KBM-7 (cell line): Measurements from ENCODE around the gene GMCL2.

Experiments used
- DNase-seq: peaks from one replicate; pipeline ENCODE4 v3.0.0-alpha.2; 2015
- in situ Hi-C: fragments of 300-500 bp; cut with MboI; formaldehyde crosslinking; loops from 2 replicates; pipeline ENCODE4 v1.14.3; 2020; ENCODE audit warnings: low sequenced_read_pairs, low pct_unique_long_range_greater_than_20kb, mixed read lengths

GMCL2 gene

DNA sequence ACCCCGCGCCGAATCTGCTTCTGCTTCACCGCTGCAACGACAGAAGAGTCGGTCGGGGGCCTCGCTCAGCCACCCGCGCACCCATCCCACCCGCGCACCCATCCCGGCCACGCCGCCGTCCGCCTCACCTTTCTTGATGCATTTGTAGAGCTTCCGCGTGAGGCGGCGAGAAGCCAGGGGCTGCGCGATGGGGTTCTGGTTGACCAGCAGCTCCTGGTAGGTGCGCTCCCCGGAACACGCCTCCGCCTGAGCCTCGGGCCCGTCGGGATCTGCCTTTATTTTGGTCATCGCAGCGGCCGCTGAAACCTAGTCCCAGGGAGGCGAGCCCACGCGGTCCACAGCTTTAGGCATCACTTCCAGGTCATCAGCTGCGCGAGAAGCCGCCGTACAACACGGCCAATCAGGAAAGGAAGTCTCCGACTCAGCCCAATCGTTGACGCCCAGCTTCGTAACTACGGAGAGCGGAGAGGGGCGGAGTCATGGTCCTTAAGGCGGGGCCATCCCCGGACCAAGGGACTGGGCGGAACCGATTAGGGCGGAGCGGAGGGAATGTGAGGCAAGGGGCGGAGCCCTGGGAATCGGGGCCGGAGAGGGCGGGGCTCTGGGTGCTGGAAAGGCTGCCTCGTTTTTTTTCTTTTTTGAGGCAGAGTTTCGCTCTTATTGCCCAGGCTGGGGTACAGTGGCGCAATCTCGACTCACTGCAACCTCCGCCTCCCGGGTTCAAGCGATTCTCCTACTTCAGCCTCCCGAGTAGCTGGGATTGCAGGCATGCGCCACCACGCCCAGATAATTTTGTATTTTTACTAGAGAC lies 33.4 kb downstream of the GMCL2 start, which contains the start of gene NHP2:
Gene NHP2, minus strand, starts transcription at position 356 of the 811 bp plus-strand sequence. Its CDS starts 68 bp downstream, at position 288.
- in situ Hi-C loops = loop anchor here (10.0 kb wide), 1 partner anchor 79 kb away; no protein-coding TSS in a partner anchor
- DNase-seq = peak; percentile 98

GRCh38 chr5:178152491-178153444 lies 34.4 kb downstream of the GMCL2 start:
- in situ Hi-C loops = loop anchor here (10.0 kb wide), 1 partner anchor 78 kb away; no protein-coding TSS in a partner anchor
- no peak for DNase-seq

DNA sequence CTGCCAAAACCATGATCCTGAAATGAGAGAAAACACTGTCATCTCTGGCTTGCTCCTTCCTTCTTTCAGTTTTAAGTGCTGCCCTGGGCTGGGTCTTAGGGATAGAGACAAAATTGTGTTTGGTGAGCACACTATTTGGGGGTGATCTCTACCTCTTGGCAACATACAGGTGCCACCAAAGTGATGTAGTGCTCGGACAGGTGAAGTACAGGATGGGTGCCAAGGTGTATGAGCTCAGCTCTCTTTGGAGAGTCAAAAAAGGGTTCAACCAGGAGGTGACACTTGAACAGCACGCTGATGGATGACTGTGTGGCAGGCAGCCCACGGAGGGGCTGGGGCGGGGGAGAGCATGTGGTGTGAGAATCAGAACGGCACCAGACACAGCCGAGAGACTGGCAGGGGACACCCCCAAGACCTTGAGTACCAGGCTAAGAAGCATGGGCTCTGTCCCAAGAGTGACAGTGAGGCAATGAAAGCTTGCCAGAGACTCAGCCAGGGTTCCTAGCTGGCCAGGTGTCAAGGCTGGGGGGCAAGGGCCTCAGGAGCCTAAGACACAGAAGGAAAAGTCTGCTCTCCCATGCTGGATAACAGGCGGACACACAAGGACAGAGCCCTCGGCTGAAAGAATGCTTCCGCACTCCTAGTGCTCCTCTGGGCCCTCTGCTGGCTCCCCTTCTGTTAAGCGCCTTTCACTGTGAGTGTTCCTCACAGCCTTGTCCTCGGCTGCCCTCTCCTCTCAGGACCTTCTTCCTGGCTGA lies 36.0 kb downstream of the GMCL2 start:
- no peak for DNase-seq
- in situ Hi-C loops = loop anchor here (10.0 kb wide), 1 partner anchor 76 kb away; no protein-coding TSS in a partner anchor

- in situ Hi-C loops = no loop called here
- no peak for DNase-seq
These were observed 37.8 kb downstream of the GMCL2 start for GRCh38 chr5:178149199-178149932.

DNA sequence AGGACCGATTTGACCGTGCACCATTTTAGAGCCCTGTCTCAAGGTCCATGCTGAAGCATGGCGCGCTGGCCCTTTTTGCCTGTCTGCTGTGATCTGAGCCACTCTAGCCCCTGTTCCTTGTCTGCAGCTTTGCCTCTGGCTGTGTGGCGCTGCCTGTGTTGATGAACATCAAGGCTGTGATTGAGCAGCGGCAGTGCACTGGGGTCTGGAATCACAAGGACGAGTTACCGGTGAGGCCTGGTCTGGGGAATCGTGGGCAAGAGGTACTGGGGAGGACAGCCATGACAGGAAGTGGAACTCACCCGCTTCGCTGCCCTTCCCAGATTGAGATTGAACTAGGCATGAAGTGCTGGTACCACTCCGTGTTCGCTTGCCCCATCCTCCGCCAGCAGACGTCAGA lies 39.8 kb downstream of the GMCL2 start:
- DNase-seq = no peak
- in situ Hi-C loops = no loop called here

- in situ Hi-C loops = no loop called here
- peak; percentile 68 for DNase-seq
These were observed 41.0 kb downstream of the GMCL2 start for GRCh38 chr5:178145965-178146820.

GRCh38 chr5:178143901-178144300 lies 43.3 kb downstream of the GMCL2 start:
- in situ Hi-C loops = no loop called here
- DNase-seq = no peak

DNA sequence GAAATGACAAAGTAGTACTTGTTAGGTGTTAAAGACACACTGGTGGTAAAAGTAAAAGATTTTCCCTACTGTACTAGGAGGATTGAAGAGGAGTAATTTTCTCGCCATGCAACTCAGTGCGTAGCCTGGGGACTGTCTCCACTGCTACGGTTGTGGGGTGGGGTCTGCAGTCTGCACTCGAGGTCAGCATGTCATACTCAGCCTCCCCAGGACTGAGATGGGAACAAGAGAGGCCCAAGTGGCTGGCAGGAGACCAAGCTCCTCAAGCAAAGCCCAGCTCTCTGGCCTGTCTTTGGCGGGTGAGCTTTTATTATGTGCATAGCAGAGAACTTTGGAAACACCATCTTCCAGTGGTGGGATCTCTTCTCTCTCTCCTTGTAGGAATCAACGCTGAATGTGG lies 43.9 kb downstream of the GMCL2 start:
- in situ Hi-C loops = no loop called here
- DNase-seq = no peak

- no peak for DNase-seq
- in situ Hi-C loops = no loop called here
These were observed 44.5 kb downstream of the GMCL2 start for GRCh38 chr5:178142642-178143041.

- in situ Hi-C loops = no loop called here
- DNase-seq = no peak
These were observed 45.6 kb downstream of the GMCL2 start for GRCh38 chr5:178141550-178141949.

GRCh38 chr5:178137991-178138390 lies 49.2 kb downstream of the GMCL2 start:
- DNase-seq = no peak
- in situ Hi-C loops = no loop called here

DNA sequence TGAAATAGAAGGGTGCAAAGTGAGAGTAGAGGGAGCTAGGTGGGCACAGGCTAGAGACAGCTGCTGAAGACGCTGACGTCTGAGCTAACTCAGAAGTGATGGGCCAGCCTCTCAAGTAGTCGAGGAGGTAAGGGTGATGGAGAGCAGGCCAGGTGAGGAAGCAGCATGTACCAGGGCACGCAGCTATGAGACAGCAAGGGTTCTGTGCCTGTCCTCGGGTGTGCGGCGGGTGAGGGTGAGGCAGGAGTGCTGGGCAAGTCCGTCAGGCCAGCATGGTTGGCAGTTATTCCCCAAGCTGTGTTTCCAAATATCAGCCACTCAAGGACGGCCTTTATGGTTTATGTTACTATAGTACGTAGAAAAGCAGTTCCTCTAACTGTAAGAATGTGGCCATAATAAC lies 50.2 kb downstream of the GMCL2 start:
- in situ Hi-C loops = no loop called here
- no peak for DNase-seq
